SK-N-SH (cell line): ENCODE measurements around the gene NANOS2. TPM values are rescaled to one million over a fixed set of nuclear protein-coding genes. Genes with fewer than 3 reads are reported as not detected.

ENCODE experiments used
- CTCF ChIA-PET: fragments of 300-600, 350-600 bp; formaldehyde crosslinking; extraction: SDS; loops from one replicate; lab custom pipeline; 2021; lab: Yijun Ruan, JAX
- POLR2A ChIA-PET: fragments of 350-600 bp; sonication (Branson Sonifier 250); formaldehyde crosslinking; extraction: SDS; loops from one replicate; lab custom pipeline; 2020; ENCODE audit warnings: antibody characterized with exemption, inconsistent platforms; lab: Yijun Ruan, JAX
- DNase-seq: peaks from one replicate; pipeline ENCODE4 v3.0.0; 2012
- H2AFZ ChIP-seq: fragments of 200-600 bp; sonication (generic); 2 replicates; pipeline ENCODE4 v1.8.1; 2016; ENCODE audit warnings: antibody characterized with exemption, mild to moderate bottlenecking, low read depth
- H3F3A ChIP-seq: fragments of 200-600 bp; sonication (generic); replicated peaks from 2 replicates; pipeline ENCODE3; 2016; ENCODE audit warnings: antibody characterized with exemption, mild to moderate bottlenecking; ENCODE audit not compliant: insufficient read depth
- H3K27ac ChIP-seq, 2 experiments: fragments of 200-500 bp in 1 of 2; fragments of 200-600 bp in 1 of 2; sonication (Bioruptor generic) in 1 of 2; sonication (generic), shearing (Covaris generic) in 1 of 2; 2 replicates each; pipeline versions ENCODE4 v1.5.1 to v1.6.1; 2014 to 2016; ENCODE audit warnings: low read depth in 2 of 2, inconsistent platforms in 1 of 2, low read length in 1 of 2, mild to moderate bottlenecking in 1 of 2, mixed read lengths in 1 of 2
- H3K27me3 ChIP-seq: fragments of 200-600 bp; sonication (generic), shearing (Covaris generic); 2 replicates; pipeline ENCODE4 v1.6.1; 2016; ENCODE audit warnings: mixed run types; ENCODE audit not compliant: insufficient read depth
- H3K36me3 ChIP-seq, 2 experiments: fragments of 200-500 bp in 1 of 2; fragments of 200-600 bp in 1 of 2; sonication (Bioruptor generic) in 1 of 2; sonication (generic) in 1 of 2; replicated peaks in 1 of 2; 2 replicates each; pipeline versions ENCODE3 to v1.5.1; 2014 to 2016; ENCODE audit warnings: low read length in 1 of 2, mild to moderate bottlenecking in 1 of 2; ENCODE audit not compliant: insufficient read depth in 2 of 2, control insufficient read depth in 1 of 2
- H3K4me1 ChIP-seq, 2 experiments: fragments of 200-500 bp in 1 of 2; fragments of 200-600 bp in 1 of 2; sonication (Bioruptor generic) in 1 of 2; sonication (generic), shearing (Covaris generic) in 1 of 2; 2 replicates each; pipeline versions ENCODE4 v1.5.1 to v1.6.1; 2014 to 2016; ENCODE audit warnings: low read depth in 1 of 2, low read length in 1 of 2, mixed run types in 1 of 2; ENCODE audit not compliant: insufficient read depth in 2 of 2, control insufficient read depth in 1 of 2
- H3K4me2 ChIP-seq: fragments of 200-600 bp; sonication (generic), shearing (Covaris generic); 2 replicates; pipeline ENCODE4 v1.6.1; 2017; ENCODE audit warnings: mixed run types
- H3K4me3 ChIP-seq, 2 experiments: fragments of 200-500 bp in 1 of 2; fragments of 200-600 bp in 1 of 2; sonication (Bioruptor generic) in 1 of 2; sonication (generic), shearing (Covaris generic) in 1 of 2; 2 replicates each; pipeline versions ENCODE4 v1.5.1 to v1.8.1; 2014 to 2016; ENCODE audit warnings: low read depth in 2 of 2, inconsistent platforms in 1 of 2, low read length in 1 of 2, mild to moderate bottlenecking in 1 of 2, mixed read lengths in 1 of 2, moderate library complexity in 1 of 2
- H3K79me2 ChIP-seq: fragments of 200-600 bp; sonication (generic); 2 replicates; pipeline ENCODE4 v1.8.1; 2017; ENCODE audit warnings: mild to moderate bottlenecking; ENCODE audit not compliant: insufficient read depth
- H3K9ac ChIP-seq: fragments of 200-600 bp; sonication (generic); 2 replicates; pipeline ENCODE4 v1.6.1; 2017; ENCODE audit warnings: mixed run types
- H3K9me2 ChIP-seq: fragments of 200-600 bp; sonication (generic); 2 replicates; pipeline ENCODE4 v1.6.1; 2017; ENCODE audit warnings: mixed run types
- H3K9me3 ChIP-seq: fragments of 200-600 bp; sonication (generic); 2 replicates; pipeline ENCODE4 v1.6.1; 2017; ENCODE audit warnings: mixed run types, mild to moderate bottlenecking, moderate library complexity
- H4K20me1 ChIP-seq: fragments of 200-600 bp; sonication (generic); 2 replicates; pipeline ENCODE4 v1.6.1; 2017; ENCODE audit warnings: mild to moderate bottlenecking, mixed run types; ENCODE audit not compliant: insufficient read depth
- CHD2 ChIP-seq: fragments of 150-350 bp; IDR thresholded peaks from 2 replicates; pipeline ENCODE4 v1.6.1; 2018; ENCODE audit warnings: low read length; ENCODE audit not compliant: partially characterized antibody
- EP300 ChIP-seq, 2 experiments: IDR thresholded peaks; 2 replicates each; pipeline versions ENCODE4 v1.4.0 to v1.6.1; 2012; ENCODE audit warnings: borderline replicate concordance in 1 of 2, low read depth in 1 of 2, low read length in 1 of 2
- FOXM1 ChIP-seq: IDR thresholded peaks from 2 replicates; pipeline ENCODE4 v1.4.0; 2012; ENCODE audit warnings: low read depth, mild to moderate bottlenecking
- JUND ChIP-seq: IDR thresholded peaks from 2 replicates; pipeline ENCODE4 v1.4.0; 2012
- RAD21 ChIP-seq: IDR thresholded peaks from 2 replicates; pipeline ENCODE4 v1.6.1; 2012; ENCODE audit warnings: mild to moderate bottlenecking, low read length
- RXRA ChIP-seq: IDR thresholded peaks from 2 replicates; pipeline ENCODE4 v1.4.0; 2012; ENCODE audit warnings: low read depth, mild to moderate bottlenecking, borderline replicate concordance
- TCF12 ChIP-seq: IDR thresholded peaks from 2 replicates; pipeline ENCODE4 v1.4.0; 2012
- TEAD4 ChIP-seq: IDR thresholded peaks from 2 replicates; pipeline ENCODE4 v1.4.0; 2012; ENCODE audit warnings: mild to moderate bottlenecking, borderline replicate concordance; ENCODE audit not compliant: insufficient read depth
- WGBS: methylation state at CpG from one replicate; pipeline ENCODE4 v1.1.6; 2017; ENCODE audit warnings: low lambda C conversion rate; 5-methylcytosine and 5-hydroxymethylcytosine counted together
- polyA plus RNA-seq, 3 experiments: library from polyadenylated mRNA; depleted of rRNA; stranded (reverse); fragments of >200 nt; gene quantifications; 2 replicates each; pipeline ENCODE4 v1.2.3, GENCODE V29; 2012
- TF ChIP-seq, protein P1 (sequence below): IDR thresholded peaks from 2 replicates; pipeline ENCODE4 v1.6.1; 2012; ENCODE audit warnings: mild to moderate bottlenecking, low read depth, low read length, moderate library complexity
- TF ChIP-seq, protein P2 (sequence below): IDR thresholded peaks from 2 replicates; pipeline ENCODE4 v1.4.0; 2012; ENCODE audit warnings: low read depth, borderline replicate concordance
- TF ChIP-seq, protein P3 (sequence below): IDR thresholded peaks from 2 replicates; pipeline ENCODE4 v1.4.0; 2012; ENCODE audit warnings: low read depth
- TF ChIP-seq, protein P4 (sequence below): fragments of 150-350 bp; IDR thresholded peaks from 2 replicates; pipeline ENCODE4 v1.6.1; 2016; ENCODE audit warnings: mild to moderate bottlenecking, low read depth, low read length
- TF ChIP-seq, protein P5 (sequence below): fragments of 200-600 bp; sonication (generic); IDR thresholded peaks from 2 replicates; pipeline ENCODE4 v1.6.1; 2017; ENCODE audit warnings: antibody characterized with exemption, mild to moderate bottlenecking, moderate library complexity

Gene NANOS2
- polyA plus RNA-seq, 1 of the 3 experiments (the other 2 are of a cell fraction), result not detected

DNA sequence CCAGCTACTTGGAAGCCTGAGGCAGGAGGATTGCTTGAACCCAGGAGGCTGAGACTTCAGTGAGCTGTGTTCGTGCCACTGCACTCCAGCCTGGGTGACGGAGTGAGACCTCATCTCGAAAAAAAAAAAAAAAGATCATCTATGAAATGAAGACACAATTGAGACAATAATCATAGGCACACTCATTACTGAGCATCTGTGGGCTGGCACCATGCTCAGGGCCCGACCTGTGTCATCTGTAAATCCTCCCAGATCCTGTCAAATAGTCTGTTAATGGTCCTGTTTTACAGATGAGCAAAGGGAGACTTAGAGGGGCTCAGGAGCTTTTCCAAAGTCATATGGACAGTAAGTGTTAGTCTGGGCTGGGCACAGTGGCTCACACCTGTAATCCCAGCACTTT, 4.1 kb upstream of the NANOS2 start (continued):
- TF ChIP-seq, protein P1, sequence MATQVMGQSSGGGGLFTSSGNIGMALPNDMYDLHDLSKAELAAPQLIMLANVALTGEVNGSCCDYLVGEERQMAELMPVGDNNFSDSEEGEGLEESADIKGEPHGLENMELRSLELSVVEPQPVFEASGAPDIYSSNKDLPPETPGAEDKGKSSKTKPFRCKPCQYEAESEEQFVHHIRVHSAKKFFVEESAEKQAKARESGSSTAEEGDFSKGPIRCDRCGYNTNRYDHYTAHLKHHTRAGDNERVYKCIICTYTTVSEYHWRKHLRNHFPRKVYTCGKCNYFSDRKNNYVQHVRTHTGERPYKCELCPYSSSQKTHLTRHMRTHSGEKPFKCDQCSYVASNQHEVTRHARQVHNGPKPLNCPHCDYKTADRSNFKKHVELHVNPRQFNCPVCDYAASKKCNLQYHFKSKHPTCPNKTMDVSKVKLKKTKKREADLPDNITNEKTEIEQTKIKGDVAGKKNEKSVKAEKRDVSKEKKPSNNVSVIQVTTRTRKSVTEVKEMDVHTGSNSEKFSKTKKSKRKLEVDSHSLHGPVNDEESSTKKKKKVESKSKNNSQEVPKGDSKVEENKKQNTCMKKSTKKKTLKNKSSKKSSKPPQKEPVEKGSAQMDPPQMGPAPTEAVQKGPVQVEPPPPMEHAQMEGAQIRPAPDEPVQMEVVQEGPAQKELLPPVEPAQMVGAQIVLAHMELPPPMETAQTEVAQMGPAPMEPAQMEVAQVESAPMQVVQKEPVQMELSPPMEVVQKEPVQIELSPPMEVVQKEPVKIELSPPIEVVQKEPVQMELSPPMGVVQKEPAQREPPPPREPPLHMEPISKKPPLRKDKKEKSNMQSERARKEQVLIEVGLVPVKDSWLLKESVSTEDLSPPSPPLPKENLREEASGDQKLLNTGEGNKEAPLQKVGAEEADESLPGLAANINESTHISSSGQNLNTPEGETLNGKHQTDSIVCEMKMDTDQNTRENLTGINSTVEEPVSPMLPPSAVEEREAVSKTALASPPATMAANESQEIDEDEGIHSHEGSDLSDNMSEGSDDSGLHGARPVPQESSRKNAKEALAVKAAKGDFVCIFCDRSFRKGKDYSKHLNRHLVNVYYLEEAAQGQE, result no peak
- TF ChIP-seq CHD2 (no peak), RAD21 (no peak), TCF12 (no peak)
- TF ChIP-seq, protein P2, sequence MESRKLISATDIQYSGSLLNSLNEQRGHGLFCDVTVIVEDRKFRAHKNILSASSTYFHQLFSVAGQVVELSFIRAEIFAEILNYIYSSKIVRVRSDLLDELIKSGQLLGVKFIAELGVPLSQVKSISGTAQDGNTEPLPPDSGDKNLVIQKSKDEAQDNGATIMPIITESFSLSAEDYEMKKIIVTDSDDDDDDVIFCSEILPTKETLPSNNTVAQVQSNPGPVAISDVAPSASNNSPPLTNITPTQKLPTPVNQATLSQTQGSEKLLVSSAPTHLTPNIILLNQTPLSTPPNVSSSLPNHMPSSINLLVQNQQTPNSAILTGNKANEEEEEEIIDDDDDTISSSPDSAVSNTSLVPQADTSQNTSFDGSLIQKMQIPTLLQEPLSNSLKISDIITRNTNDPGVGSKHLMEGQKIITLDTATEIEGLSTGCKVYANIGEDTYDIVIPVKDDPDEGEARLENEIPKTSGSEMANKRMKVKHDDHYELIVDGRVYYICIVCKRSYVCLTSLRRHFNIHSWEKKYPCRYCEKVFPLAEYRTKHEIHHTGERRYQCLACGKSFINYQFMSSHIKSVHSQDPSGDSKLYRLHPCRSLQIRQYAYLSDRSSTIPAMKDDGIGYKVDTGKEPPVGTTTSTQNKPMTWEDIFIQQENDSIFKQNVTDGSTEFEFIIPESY, result no peak
- TF ChIP-seq, protein P3, sequence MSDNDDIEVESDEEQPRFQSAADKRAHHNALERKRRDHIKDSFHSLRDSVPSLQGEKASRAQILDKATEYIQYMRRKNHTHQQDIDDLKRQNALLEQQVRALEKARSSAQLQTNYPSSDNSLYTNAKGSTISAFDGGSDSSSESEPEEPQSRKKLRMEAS, result no peak
- TF ChIP-seq, all 33 proteins: peak for 0

DNA sequence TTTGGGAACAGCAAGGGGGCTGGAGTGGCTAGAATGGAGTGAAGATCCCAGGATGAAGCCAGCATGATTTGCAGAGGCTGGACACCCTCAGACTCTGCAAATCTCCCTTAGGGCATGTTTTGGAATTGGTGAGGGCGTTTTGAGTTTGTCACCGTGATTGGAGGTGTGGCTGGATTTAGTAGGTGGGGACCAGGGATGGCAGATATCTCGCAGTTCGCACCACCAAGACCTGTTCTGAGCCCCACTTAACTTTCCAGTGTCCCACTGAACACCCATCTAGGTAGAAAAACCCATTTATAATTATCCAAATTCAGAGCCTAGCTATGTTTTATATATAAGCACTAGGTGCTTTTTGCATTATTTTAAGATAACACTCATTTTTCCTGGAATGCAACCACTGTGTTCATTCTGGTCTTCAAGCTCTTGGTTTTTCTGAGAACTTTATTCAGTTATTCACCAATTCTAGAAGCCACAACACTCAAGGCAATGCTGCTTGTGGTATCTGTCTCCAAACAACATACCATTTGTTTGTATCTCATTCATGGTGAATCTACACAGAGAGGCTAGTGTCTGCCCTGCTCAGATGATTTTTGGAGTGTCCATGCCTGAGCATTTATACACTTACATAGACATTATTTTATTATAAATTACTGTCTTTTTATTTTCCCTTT, 3.0 kb upstream of the NANOS2 start:
- 21% methylated on average over 3 of the region's 4 CpGs for WGBS
- Histone ChIP-seq H3K4me3 (no peak overlapping the region), H3K4me1 (no peaks in the 10 kb centered on the region), H3K9me3 (no peaks in the 10 kb centered on the region), H3K4me2 (no peak overlapping the region), H3K9me2 (no peaks in the 10 kb centered on the region), H3F3A (peaks cover 4% of the 10 kb centered on the region), H3K27me3 (peaks cover 5% of the 10 kb centered on the region; the same call in 1 of the 2 replicates), H3K27ac (no peak overlapping the region), H4K20me1 (no peaks in the 10 kb centered on the region), H2AFZ (no peak overlapping the region), H3K79me2 (no peaks in the 10 kb centered on the region)
- no peak for DNase-seq
- ChIA-PET CTCF (no interaction called here), POLR2A (no interaction called here)
- TF ChIP-seq, protein P4, sequence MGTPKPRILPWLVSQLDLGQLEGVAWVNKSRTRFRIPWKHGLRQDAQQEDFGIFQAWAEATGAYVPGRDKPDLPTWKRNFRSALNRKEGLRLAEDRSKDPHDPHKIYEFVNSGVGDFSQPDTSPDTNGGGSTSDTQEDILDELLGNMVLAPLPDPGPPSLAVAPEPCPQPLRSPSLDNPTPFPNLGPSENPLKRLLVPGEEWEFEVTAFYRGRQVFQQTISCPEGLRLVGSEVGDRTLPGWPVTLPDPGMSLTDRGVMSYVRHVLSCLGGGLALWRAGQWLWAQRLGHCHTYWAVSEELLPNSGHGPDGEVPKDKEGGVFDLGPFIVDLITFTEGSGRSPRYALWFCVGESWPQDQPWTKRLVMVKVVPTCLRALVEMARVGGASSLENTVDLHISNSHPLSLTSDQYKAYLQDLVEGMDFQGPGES, result no peak
- TF ChIP-seq, protein P5, sequence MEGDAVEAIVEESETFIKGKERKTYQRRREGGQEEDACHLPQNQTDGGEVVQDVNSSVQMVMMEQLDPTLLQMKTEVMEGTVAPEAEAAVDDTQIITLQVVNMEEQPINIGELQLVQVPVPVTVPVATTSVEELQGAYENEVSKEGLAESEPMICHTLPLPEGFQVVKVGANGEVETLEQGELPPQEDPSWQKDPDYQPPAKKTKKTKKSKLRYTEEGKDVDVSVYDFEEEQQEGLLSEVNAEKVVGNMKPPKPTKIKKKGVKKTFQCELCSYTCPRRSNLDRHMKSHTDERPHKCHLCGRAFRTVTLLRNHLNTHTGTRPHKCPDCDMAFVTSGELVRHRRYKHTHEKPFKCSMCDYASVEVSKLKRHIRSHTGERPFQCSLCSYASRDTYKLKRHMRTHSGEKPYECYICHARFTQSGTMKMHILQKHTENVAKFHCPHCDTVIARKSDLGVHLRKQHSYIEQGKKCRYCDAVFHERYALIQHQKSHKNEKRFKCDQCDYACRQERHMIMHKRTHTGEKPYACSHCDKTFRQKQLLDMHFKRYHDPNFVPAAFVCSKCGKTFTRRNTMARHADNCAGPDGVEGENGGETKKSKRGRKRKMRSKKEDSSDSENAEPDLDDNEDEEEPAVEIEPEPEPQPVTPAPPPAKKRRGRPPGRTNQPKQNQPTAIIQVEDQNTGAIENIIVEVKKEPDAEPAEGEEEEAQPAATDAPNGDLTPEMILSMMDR, result no peak
- no peak for TF ChIP-seq TEAD4
- no peak for TF ChIP-seq FOXM1
- TF ChIP-seq EP300 (IDR thresholded peaks at IDR 0.05; ENCODE audit: borderline replicate concordance in 1 of 2, low read depth in 1 of 2, low read length in 1 of 2), result no peak
- no peak for TF ChIP-seq RXRA
- no peak for TF ChIP-seq RAD21
- TF ChIP-seq JUND, result no peak
- TF ChIP-seq, all 33 proteins: peak for 0
- H3K9ac ChIP-seq, result no peak overlapping the region
- H3K36me3 ChIP-seq, result no peaks in the 10 kb centered on the region
